ENCODE results near the gene CXADR.
"Not testable (repeated sequence)": the region's sequence is repeated elsewhere in the genome, so short reads cannot be mapped to it uniquely, and the experiment has no call there.

DNA sequence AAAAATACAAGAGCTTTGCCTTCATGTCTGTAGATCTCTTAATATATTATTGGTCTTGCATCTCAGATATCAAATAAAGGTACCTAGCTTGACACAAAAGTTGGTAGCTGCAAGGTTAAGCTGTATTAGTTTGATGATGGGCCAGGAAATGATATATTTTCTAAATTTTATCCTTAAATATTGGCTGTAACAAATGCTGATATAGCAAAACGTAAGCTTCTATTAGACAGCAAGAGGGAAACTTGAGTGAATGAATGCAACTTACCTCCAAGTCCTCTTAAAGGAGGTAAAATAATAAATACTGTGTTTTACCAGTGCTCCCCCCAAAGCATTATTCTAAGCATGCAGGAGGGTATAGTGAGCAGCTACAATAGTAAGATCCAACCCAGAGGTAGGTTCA is 4.2 kb downstream of the CXADR start:
- TF ChIP-seq POLR2AphosphoS5 (IDR thresholded peaks at IDR 0.05; ENCODE audit: low read depth, low read length); TAF1 (IDR thresholded peaks at IDR 0.05; ENCODE audit: low read depth, low read length); POLR2A (IDR thresholded peaks at IDR 0.05; ENCODE audit: low read depth, low read length); SPI1 (IDR thresholded peaks at IDR 0.05; ENCODE audit: low read depth, low read length); POU2F2 (IDR thresholded peaks at IDR 0.05; ENCODE audit: low read depth, low read length); PAX5 (IDR thresholded peaks at IDR 0.05; ENCODE audit: insufficient read depth, low read length, severe bottlenecking): not testable (repeated sequence)

Data from GM12891 (cell line).